Vagina (tissue), 2 donors: ENCODE results near the gene CSNK1D.

Experiments
- POLR2A ChIP-seq, 2 donors: fragments of 450-650 bp; IDR thresholded peaks; one replicate each; pipeline ENCODE4 v1.6.1; 2017; ENCODE audit warnings: antibody characterized with exemption in 2 of 2, mild to moderate bottlenecking in 2 of 2, moderate library complexity in 2 of 2
- POLR2AphosphoS5 ChIP-seq, 2 donors: sonication (generic); formaldehyde crosslinking; IDR thresholded peaks; one replicate each; pipeline ENCODE4 v1.9.0; 2017; ENCODE audit warnings: antibody characterized with exemption in 2 of 2, mild to moderate bottlenecking in 2 of 2, low read depth in 1 of 2; ENCODE audit not compliant: insufficient read depth in 1 of 2
- TF ChIP-seq, protein P1 (sequence below), 3 experiments: fragments of 450-650 bp in 2 of 3; fragments of 200-600 bp in 1 of 3; sonication (generic) in 1 of 3; IDR thresholded peaks; one replicate each; pipeline ENCODE4 v1.5.1; 2017 to 2019; ENCODE audit warnings: antibody characterized with exemption in 3 of 3, mild to moderate bottlenecking in 2 of 3, moderate library complexity in 2 of 3

- TF ChIP-seq, protein P1, sequence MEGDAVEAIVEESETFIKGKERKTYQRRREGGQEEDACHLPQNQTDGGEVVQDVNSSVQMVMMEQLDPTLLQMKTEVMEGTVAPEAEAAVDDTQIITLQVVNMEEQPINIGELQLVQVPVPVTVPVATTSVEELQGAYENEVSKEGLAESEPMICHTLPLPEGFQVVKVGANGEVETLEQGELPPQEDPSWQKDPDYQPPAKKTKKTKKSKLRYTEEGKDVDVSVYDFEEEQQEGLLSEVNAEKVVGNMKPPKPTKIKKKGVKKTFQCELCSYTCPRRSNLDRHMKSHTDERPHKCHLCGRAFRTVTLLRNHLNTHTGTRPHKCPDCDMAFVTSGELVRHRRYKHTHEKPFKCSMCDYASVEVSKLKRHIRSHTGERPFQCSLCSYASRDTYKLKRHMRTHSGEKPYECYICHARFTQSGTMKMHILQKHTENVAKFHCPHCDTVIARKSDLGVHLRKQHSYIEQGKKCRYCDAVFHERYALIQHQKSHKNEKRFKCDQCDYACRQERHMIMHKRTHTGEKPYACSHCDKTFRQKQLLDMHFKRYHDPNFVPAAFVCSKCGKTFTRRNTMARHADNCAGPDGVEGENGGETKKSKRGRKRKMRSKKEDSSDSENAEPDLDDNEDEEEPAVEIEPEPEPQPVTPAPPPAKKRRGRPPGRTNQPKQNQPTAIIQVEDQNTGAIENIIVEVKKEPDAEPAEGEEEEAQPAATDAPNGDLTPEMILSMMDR (IDR thresholded peaks at IDR 0.05), result no peak
- TF ChIP-seq POLR2A (IDR thresholded peaks at IDR 0.05) (no peak), POLR2AphosphoS5 (IDR thresholded peaks at IDR 0.05; ENCODE audit: insufficient read depth in 1 of 2, low read depth in 1 of 2) (no peak)
These were observed 52.1 kb downstream of the CSNK1D start for GRCh38 chr17:82221341-82221902.
